PC-9 (cell line): ENCODE measurements around the gene DRG2. TPM values are rescaled to one million over a fixed set of nuclear protein-coding genes. Genes with fewer than 3 reads are reported as not detected.

ENCODE experiments used
- BruUV-seq: library from RNA; stranded (reverse); fragments of 400-500 nt; replicated peaks from 2 replicates; lab custom pipeline; 2021; lab: Mats Ljungman, UMichigan
- CTCF ChIA-PET: fragments of 300-600 bp; sonication (Branson Sonifier 250); formaldehyde crosslinking; loops from one replicate; lab custom pipeline; 2022; ENCODE audit warnings: antibody characterized with exemption; lab: Charles Lee
- POLR2A ChIA-PET: fragments of 300-600 bp; sonication (Branson Sonifier 250); formaldehyde crosslinking; loops from one replicate; lab custom pipeline; 2022; ENCODE audit warnings: antibody characterized with exemption; ENCODE audit not compliant: unreplicated experiment; lab: Charles Lee
- DNase-seq, 2 experiments: peaks; one replicate each; pipeline versions ENCODE4 v3.0.0 to v3.0.0-alpha.2; 2015 to 2022; ENCODE audit warnings: mixed read lengths in 1 of 2
- H2AFZ ChIP-seq: fragments of 200-600 bp; sonication (generic); 2 replicates; pipeline ENCODE4 v1.8.1; 2017; ENCODE audit warnings: antibody characterized with exemption
- H3F3A ChIP-seq: fragments of 200-600 bp; sonication (generic); 2 replicates; pipeline ENCODE4 v1.8.1; 2017; ENCODE audit warnings: antibody characterized with exemption, mild to moderate bottlenecking, low read depth; ENCODE audit not compliant: insufficient read depth
- H3K27ac ChIP-seq: fragments of 200-600 bp; sonication (generic); 2 replicates; pipeline ENCODE4 v1.6.1; 2016; ENCODE audit warnings: mixed run types
- H3K27me3 ChIP-seq: fragments of 200-600 bp; sonication (generic); 2 replicates; pipeline ENCODE4 v1.6.1; 2016; ENCODE audit warnings: low read depth, mixed run types; ENCODE audit not compliant: insufficient read depth
- H3K36me3 ChIP-seq: fragments of 200-600 bp; sonication (generic); 2 replicates; pipeline ENCODE4 v1.6.1; 2016; ENCODE audit warnings: low read depth, mixed run types
- H3K4me1 ChIP-seq: fragments of 200-600 bp; sonication (generic); replicated peaks from 2 replicates; pipeline ENCODE4 v1.6.1; 2016; ENCODE audit warnings: mixed run types; ENCODE audit not compliant: insufficient read depth
- H3K4me2 ChIP-seq: fragments of 200-600 bp; sonication (generic); 2 replicates; pipeline ENCODE4 v1.6.1; 2017; ENCODE audit warnings: mixed run types
- H3K4me3 ChIP-seq: fragments of 200-600 bp; sonication (generic); 2 replicates; pipeline ENCODE4 v1.6.1; 2016; ENCODE audit warnings: mixed run types
- H3K79me2 ChIP-seq: fragments of 200-600 bp; sonication (generic); 2 replicates; pipeline ENCODE4 v1.6.1; 2017; ENCODE audit warnings: low read depth, mixed run types
- H3K9me2 ChIP-seq: fragments of 200-600 bp; sonication (generic); 2 replicates; pipeline ENCODE4 v1.8.1; 2017; ENCODE audit warnings: mild to moderate bottlenecking; ENCODE audit not compliant: insufficient read depth
- H3K9me3 ChIP-seq: fragments of 200-600 bp; sonication (generic); 2 replicates; pipeline ENCODE4 v1.8.1; 2016; ENCODE audit warnings: low read depth; ENCODE audit not compliant: insufficient read depth
- H4K20me1 ChIP-seq: fragments of 200-600 bp; sonication (generic); 2 replicates; pipeline ENCODE4 v1.8.1; 2017; ENCODE audit not compliant: insufficient read depth
- EZH2 ChIP-seq: fragments of 200-600 bp; sonication (generic); IDR thresholded peaks from 2 replicates; pipeline ENCODE4 v1.8.0; 2017; ENCODE audit warnings: antibody characterized with exemption, low read depth
- intact Hi-C: fragments of 100-400 bp; cut with micrococcal nuclease; formaldehyde crosslinking; loops from one replicate; pipeline ENCODE4 v1.10.0; 2022; ENCODE audit not compliant: unreplicated experiment
- total RNA-seq: library from RNA; stranded (reverse); gene quantifications from 2 replicates; pipeline ENCODE4 v1.2.3, GENCODE V29; 2021
- TF ChIP-seq, protein P1 (sequence below): fragments of 200-600 bp; sonication (generic); conservative IDR thresholded peaks from 2 replicates; pipeline ENCODE4 v1.6.1; 2017; ENCODE audit warnings: mixed run types, antibody characterized with exemption, mild to moderate bottlenecking, moderate library complexity

The DRG2 gene
- total RNA-seq, 1 experiment from 2014 or later: 66.9 TPM

- Histone ChIP-seq H3K27ac (no peak overlapping the region), H3K36me3 (no peaks in the 10 kb centered on the region), H4K20me1 (no peaks in the 10 kb centered on the region; the same call in 1 of the 2 replicates), H3K27me3 (no peaks in the 10 kb centered on the region), H3K4me3 (no peak overlapping the region), H3K4me2 (no peak overlapping the region), H3F3A (peaks cover 4% of the 10 kb centered on the region; the same call in 1 of the 2 replicates), H3K4me1 (peaks cover 24% of the 10 kb centered on the region), H2AFZ (no peak overlapping the region), H3K9me2 (no peaks in the 10 kb centered on the region), H3K79me2 (peaks cover 26% of the 10 kb centered on the region), H3K9me3 (no peaks in the 10 kb centered on the region)
- intact Hi-C loops: no loop called here
- no peak for DNase-seq
- TF ChIP-seq, protein P1, sequence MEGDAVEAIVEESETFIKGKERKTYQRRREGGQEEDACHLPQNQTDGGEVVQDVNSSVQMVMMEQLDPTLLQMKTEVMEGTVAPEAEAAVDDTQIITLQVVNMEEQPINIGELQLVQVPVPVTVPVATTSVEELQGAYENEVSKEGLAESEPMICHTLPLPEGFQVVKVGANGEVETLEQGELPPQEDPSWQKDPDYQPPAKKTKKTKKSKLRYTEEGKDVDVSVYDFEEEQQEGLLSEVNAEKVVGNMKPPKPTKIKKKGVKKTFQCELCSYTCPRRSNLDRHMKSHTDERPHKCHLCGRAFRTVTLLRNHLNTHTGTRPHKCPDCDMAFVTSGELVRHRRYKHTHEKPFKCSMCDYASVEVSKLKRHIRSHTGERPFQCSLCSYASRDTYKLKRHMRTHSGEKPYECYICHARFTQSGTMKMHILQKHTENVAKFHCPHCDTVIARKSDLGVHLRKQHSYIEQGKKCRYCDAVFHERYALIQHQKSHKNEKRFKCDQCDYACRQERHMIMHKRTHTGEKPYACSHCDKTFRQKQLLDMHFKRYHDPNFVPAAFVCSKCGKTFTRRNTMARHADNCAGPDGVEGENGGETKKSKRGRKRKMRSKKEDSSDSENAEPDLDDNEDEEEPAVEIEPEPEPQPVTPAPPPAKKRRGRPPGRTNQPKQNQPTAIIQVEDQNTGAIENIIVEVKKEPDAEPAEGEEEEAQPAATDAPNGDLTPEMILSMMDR: no peak
- no peak for TF ChIP-seq EZH2
- CTCF ChIA-PET: no interaction called here
- no TSS peak for BruUV-seq
- POLR2A ChIA-PET: no interaction called here
Observed at GRCh38 chr17:18044609-18045008, 43.1 kb upstream of the DRG2 start.

DNA sequence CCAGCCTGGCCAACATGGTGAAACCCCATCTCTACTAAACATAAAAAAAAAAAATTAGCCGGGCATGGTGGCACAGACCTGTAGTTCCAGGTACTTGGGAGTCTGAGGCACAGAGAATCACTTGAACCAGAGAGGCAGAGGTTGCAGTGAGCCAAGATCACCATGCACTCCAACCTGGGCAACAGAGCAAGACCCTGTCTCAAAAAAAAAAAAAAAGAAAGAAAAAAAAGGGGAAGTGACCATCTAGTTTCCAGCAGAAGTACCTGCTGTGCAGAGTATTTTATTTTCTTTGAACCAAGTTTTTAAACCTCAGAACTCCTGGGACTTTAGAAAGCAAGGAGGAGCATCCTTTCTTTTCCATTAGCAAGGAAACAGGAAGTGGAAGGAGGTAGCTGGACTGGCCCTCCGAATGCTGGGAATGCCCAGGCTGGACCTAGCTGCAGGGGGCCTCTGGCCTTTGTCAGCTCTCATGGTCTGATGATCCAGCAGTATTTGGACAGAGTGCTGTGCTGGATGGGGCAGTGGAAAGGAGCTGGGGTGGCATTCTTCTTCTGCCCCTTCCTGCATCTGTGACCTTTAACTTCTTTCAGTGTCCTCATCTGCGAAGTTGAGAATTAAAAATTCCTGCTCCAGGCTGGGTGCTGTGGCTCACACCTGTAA, 41.9 kb upstream of the DRG2 start:
- Histone ChIP-seq H3K4me2 (no peak overlapping the region), H3K27me3 (no peaks in the 10 kb centered on the region), H3K79me2 (peaks cover 16% of the 10 kb centered on the region), H3K27ac (no peak overlapping the region), H4K20me1 (no peaks in the 10 kb centered on the region; the same call in 1 of the 2 replicates), H3K4me3 (no peak overlapping the region), H3K36me3 (no peaks in the 10 kb centered on the region), H3K4me1 (peaks cover 17% of the 10 kb centered on the region), H3F3A (peaks cover 4% of the 10 kb centered on the region; the same call in 1 of the 2 replicates), H3K9me3 (no peaks in the 10 kb centered on the region), H2AFZ (no peak overlapping the region), H3K9me2 (no peaks in the 10 kb centered on the region)
- POLR2A ChIA-PET: no interaction called here
- CTCF ChIA-PET: no interaction called here
- DNase-seq: no peak
- BruUV-seq: no TSS peak
- intact Hi-C loops: no loop called here
- TF ChIP-seq, protein P1: no peak
- no peak for TF ChIP-seq EZH2

DNA sequence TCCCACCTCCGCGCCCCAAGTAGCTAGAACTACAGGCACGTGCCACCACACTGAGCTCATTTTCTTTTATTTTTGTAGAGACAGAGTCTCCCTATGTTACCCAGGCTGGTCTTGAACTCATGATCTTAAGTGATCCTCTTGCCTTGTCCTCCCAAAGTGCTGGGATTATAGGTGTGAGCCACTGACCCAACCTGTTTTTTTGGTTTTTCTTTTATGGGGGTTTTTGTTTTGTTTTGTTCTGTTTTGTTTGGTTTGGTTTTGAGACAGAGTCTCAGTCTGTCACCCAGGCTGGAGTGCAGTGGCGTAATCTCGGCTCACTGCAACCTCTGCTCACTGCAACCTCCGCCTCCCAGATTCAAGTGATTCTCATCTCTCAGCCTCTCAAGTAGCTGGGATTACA, 32.2 kb upstream of the DRG2 start:
- ChIA-PET CTCF (no interaction called here), POLR2A (interaction anchor here (0.5 to 0.6 kb wide), 2 partner anchors 55 to 183 kb away, joined by 5 read pairs; no protein-coding TSS in a partner anchor)
- Histone ChIP-seq H3K9me3 (no peaks in the 10 kb centered on the region), H3F3A (0 out of 2 replicates have a peak, but pooled peaks cover 4% of the 10 kb centered on the region), H3K4me3 (no peak overlapping the region), H3K79me2 (no peaks in the 10 kb centered on the region), H2AFZ (no peak overlapping the region), H3K9me2 (no peaks in the 10 kb centered on the region), H3K4me1 (no peaks in the 10 kb centered on the region), H3K4me2 (no peak overlapping the region), H3K36me3 (peaks cover 19% of the 10 kb centered on the region; the same call in 1 of the 2 replicates), H3K27me3 (no peaks in the 10 kb centered on the region), H3K27ac (no peak overlapping the region), H4K20me1 (no peaks in the 10 kb centered on the region)
- intact Hi-C loops: no loop called here
- DNase-seq: no peak
- TF ChIP-seq, protein P1: no peak
- TF ChIP-seq EZH2: no peak
- BruUV-seq: no TSS peak
